Left lung (tissue), 10 donors: Measurements from ENCODE around the gene WDR27. TPM values are rescaled to one million over a fixed set of nuclear protein-coding genes. Genes with fewer than 3 reads are reported as not detected.
"Not testable (repeated sequence)": the region's sequence is repeated elsewhere in the genome, so short reads cannot be mapped to it uniquely, and the experiment has no call there.

Experiments
- ATAC-seq: fragments of 200-7000 bp; cut with Tn5 transposase; one replicate; pipeline ENCODE4 v1.9.1; 2020; ENCODE audit warnings: moderate library complexity
- DNase-seq, 4 donors: peaks; one replicate each; pipeline ENCODE4 v3.0.0-alpha.2; 2013 to 2020
- H3K27ac ChIP-seq, 2 donors: fragments of 200-600 bp; sonication (generic) in 1 of 2; one replicate each; pipeline versions ENCODE4 v1.5.0 to v1.8.0; 2020 to 2021
- H3K27me3 ChIP-seq, 2 donors: fragments of 200-600 bp; sonication (generic) in 1 of 2; one replicate each; pipeline versions ENCODE4 v1.5.0 to v1.8.0; 2020 to 2021
- H3K36me3 ChIP-seq, 2 donors: fragments of 200-600 bp; sonication (generic) in 1 of 2; one replicate each; pipeline versions ENCODE4 v1.5.0 to v1.8.0; 2020 to 2021
- H3K4me1 ChIP-seq, 2 donors: fragments of 200-600 bp; one replicate each; pipeline ENCODE4 v1.8.0; 2021
- H3K4me3 ChIP-seq, 2 donors: fragments of 200-600 bp; sonication (generic) in 1 of 2; one replicate each; pipeline versions ENCODE4 v1.5.0 to v1.8.0; 2020 to 2021; ENCODE audit warnings: mild to moderate bottlenecking in 1 of 2
- H3K9me3 ChIP-seq, 2 donors: fragments of 200-600 bp; sonication (generic) in 1 of 2; one replicate each; pipeline versions ENCODE4 v1.5.0 to v1.8.0; 2020 to 2021
- CTCF ChIP-seq, 2 donors: fragments of 200-600 bp; sonication (generic) in 1 of 2; IDR thresholded peaks; one replicate each; pipeline versions ENCODE4 v1.5.0 to v1.8.0; 2021; ENCODE audit warnings: antibody characterized with exemption in 2 of 2
- intact Hi-C, 2 donors: fragments of 100-400 bp; cut with DNase I; formaldehyde crosslinking; loops; one replicate each; pipeline versions ENCODE4 v1.11.2 to v1.14.2; 2022
- polyA plus RNA-seq, 6 donors: library from polyadenylated mRNA; unstranded; fragments of 120-200 nt; gene quantifications; one replicate each; pipeline ENCODE4 v1.2.1, GENCODE V29; 2013; ENCODE audit not compliant: insufficient read length in 6 of 6
- total RNA-seq, 2 donors: library from RNA; stranded (reverse); fragmentation: NEBNext Ultra II Directional; extraction: Animal tissue kit (Norgen Biotek cat#: 25700); gene quantifications; one replicate each; pipeline ENCODE4 v1.2.1, GENCODE V29; 2021
- donor health status: DM: no; HTN: yes; CAD: no.
- donor health status: DM: no; HTN: no; CAD: no.

Gene WDR27
- total and polyA plus RNA-seq, 8 donors: 31.3 to 104 (median 86.3) TPM

GRCh38 chr6:169470790-169471189 lies 231.0 kb downstream of the WDR27 start:
- Histone ChIP-seq H3K4me3 (no peak overlapping the region), H3K27ac (no peak overlapping the region), H3K27me3 (no peaks in the 10 kb centered on the region), H3K4me1 (no peaks in the 10 kb centered on the region), H3K36me3 (no peaks in the 10 kb centered on the region), H3K9me3 (peaks cover 4 to 68% of the 10 kb centered on the region in 2 donors)
- ATAC-seq (no peak), DNase-seq (no peak)
- intact Hi-C loops: no loop called here
- no peak for TF ChIP-seq CTCF (IDR thresholded peaks at IDR 0.05)

GRCh38 chr6:169469028-169469427 lies 232.8 kb downstream of the WDR27 start:
- H3K27ac ChIP-seq: no peak overlapping the region
- DNase-seq (no peak), ATAC-seq (no peak)
- no peaks in the 10 kb centered on the region for H3K27me3 ChIP-seq
- peaks cover 0 to 53% of the 10 kb centered on the region in 2 donors for H3K9me3 ChIP-seq
- intact Hi-C loops: no loop called here
- H3K4me3 ChIP-seq: no peak overlapping the region
- no peaks in the 10 kb centered on the region for H3K36me3 ChIP-seq
- no peaks in the 10 kb centered on the region for H3K4me1 ChIP-seq
- TF ChIP-seq CTCF (IDR thresholded peaks at IDR 0.05): no peak

GRCh38 chr6:169467755-169468154 lies 234.1 kb downstream of the WDR27 start:
- H3K27me3 ChIP-seq, H3K4me1 ChIP-seq, H3K27ac ChIP-seq, ATAC-seq, intact Hi-C loops, DNase-seq, H3K4me3 ChIP-seq, H3K36me3 ChIP-seq: not testable (repeated sequence)
- H3K9me3 ChIP-seq: peaks cover 0 to 46% of the 10 kb centered on the region in 2 donors

GRCh38 chr6:169466256-169466655 lies 235.6 kb downstream of the WDR27 start:
- H3K27me3 ChIP-seq, DNase-seq, H3K4me1 ChIP-seq, H3K27ac ChIP-seq, H3K4me3 ChIP-seq, H3K36me3 ChIP-seq, intact Hi-C loops, ATAC-seq: not testable (repeated sequence)
- H3K9me3 ChIP-seq: peaks cover 0 to 44% of the 10 kb centered on the region in 2 donors

GRCh38 chr6:169457762-169458161 lies 244.1 kb downstream of the WDR27 start:
- Histone ChIP-seq H3K4me1 (no peaks in the 10 kb centered on the region), H3K27ac (no peak overlapping the region), H3K27me3 (no peaks in the 10 kb centered on the region), H3K36me3 (no peaks in the 10 kb centered on the region), H3K9me3 (peaks cover 0 to 19% of the 10 kb centered on the region in 2 donors), H3K4me3 (no peak overlapping the region)
- no peak for TF ChIP-seq CTCF (IDR thresholded peaks at IDR 0.05)
- DNase-seq: no peak
- no peak for ATAC-seq
- intact Hi-C loops: no loop called here

- intact Hi-C loops: no loop called here
- ATAC-seq (no peak), DNase-seq (peak in 1 of 4 donors; percentile 51)
- Histone ChIP-seq H3K27ac (no peak overlapping the region), H3K27me3 (no peaks in the 10 kb centered on the region), H3K9me3 (peaks cover 0 to 18% of the 10 kb centered on the region in 2 donors), H3K4me1 (no peaks in the 10 kb centered on the region), H3K36me3 (no peaks in the 10 kb centered on the region), H3K4me3 (no peak overlapping the region)
- TF ChIP-seq CTCF (IDR thresholded peaks at IDR 0.05): no peak
Observed at GRCh38 chr6:169456840-169457239, 245.0 kb downstream of the WDR27 start.
